ENCODE results near the gene PXN.

DNA sequence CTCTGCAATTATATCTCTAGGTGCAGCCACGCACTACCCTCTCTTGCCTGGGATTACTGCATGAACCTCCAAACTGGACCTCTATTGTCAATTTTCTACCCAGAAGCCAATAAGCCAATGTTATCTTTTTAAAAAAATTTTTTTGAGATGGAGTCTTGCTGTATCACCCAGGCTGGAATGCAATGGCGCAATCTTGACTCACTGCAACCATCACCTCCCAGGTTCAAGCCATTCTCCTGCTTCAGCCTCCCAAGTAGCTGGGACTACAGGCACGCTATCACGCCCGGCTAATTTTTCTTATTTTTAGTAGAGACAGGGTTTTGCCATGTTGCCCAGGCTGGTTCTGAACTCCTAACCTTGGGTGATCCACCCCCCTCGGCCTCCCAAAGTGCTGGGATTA lies 11.2 kb upstream of the PXN start:
- TF ChIP-seq, protein P1, sequence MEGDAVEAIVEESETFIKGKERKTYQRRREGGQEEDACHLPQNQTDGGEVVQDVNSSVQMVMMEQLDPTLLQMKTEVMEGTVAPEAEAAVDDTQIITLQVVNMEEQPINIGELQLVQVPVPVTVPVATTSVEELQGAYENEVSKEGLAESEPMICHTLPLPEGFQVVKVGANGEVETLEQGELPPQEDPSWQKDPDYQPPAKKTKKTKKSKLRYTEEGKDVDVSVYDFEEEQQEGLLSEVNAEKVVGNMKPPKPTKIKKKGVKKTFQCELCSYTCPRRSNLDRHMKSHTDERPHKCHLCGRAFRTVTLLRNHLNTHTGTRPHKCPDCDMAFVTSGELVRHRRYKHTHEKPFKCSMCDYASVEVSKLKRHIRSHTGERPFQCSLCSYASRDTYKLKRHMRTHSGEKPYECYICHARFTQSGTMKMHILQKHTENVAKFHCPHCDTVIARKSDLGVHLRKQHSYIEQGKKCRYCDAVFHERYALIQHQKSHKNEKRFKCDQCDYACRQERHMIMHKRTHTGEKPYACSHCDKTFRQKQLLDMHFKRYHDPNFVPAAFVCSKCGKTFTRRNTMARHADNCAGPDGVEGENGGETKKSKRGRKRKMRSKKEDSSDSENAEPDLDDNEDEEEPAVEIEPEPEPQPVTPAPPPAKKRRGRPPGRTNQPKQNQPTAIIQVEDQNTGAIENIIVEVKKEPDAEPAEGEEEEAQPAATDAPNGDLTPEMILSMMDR (IDR thresholded peaks at IDR 0.05): no peak
- no peak for TF ChIP-seq POLR2AphosphoS5 (IDR thresholded peaks at IDR 0.05)
- no peak for TF ChIP-seq POLR2A (IDR thresholded peaks at IDR 0.05)
- no peak for TF ChIP-seq EP300 (IDR thresholded peaks at IDR 0.05)

Data from suprapubic skin (tissue), 4 donors.